ENCODE results near the gene NBEA. TPM values are rescaled to one million over a fixed set of nuclear protein-coding genes. Genes with fewer than 3 reads are reported as not detected.

The NBEA gene
- total RNA-seq, 2 experiments from 2014 or later = 3.5 to 3.8 TPM

- Mint-ChIP-seq H3K4me3 (no peak overlapping the region), H3K9me3 (peaks cover 3% of the 10 kb centered on the region), H3K4me1 (ENCODE audit: low read depth) (no peaks in the 10 kb centered on the region), H3K27me3 (no peaks in the 10 kb centered on the region), H3K36me3 (ENCODE audit: low read depth) (peaks cover 14% of the 10 kb centered on the region), H3K27ac (no peak overlapping the region)
- Histone ChIP-seq H3K9me3 (ENCODE audit: control insufficient read depth in 1 of 2, insufficient read depth in 1 of 2, low read length in 2 of 2) (peaks cover 0 to 3% of the 10 kb centered on the region in 2 experiments), H3K27ac (ENCODE audit: low read depth in 1 of 2, low read length in 2 of 2) (no peak overlapping the region), H3K4me1 (ENCODE audit: insufficient read depth, low read length) (no peaks in the 10 kb centered on the region), H3K27me3 (ENCODE audit: control insufficient read depth in 1 of 2, insufficient read depth in 2 of 2, low read length in 2 of 2) (no peaks in the 10 kb centered on the region), H3K4me3 (ENCODE audit: low read length) (no peak overlapping the region), H3K36me3 (ENCODE audit: insufficient read depth, low read length) (no peaks in the 10 kb centered on the region)
- DNase-seq = no peak
- ChIA-PET CTCF (no interaction called here), POLR2A (no interaction called here)
- no peak for ATAC-seq (ENCODE audit: poor library complexity)
- intact Hi-C loops (cut with DNase I, micrococcal nuclease) = no loop called here
- no peak for TF ChIP-seq CTCF (IDR thresholded peaks at IDR 0.05)
Observed at GRCh38 chr13:35238274-35238673, 296.2 kb downstream of the NBEA start.

DNA sequence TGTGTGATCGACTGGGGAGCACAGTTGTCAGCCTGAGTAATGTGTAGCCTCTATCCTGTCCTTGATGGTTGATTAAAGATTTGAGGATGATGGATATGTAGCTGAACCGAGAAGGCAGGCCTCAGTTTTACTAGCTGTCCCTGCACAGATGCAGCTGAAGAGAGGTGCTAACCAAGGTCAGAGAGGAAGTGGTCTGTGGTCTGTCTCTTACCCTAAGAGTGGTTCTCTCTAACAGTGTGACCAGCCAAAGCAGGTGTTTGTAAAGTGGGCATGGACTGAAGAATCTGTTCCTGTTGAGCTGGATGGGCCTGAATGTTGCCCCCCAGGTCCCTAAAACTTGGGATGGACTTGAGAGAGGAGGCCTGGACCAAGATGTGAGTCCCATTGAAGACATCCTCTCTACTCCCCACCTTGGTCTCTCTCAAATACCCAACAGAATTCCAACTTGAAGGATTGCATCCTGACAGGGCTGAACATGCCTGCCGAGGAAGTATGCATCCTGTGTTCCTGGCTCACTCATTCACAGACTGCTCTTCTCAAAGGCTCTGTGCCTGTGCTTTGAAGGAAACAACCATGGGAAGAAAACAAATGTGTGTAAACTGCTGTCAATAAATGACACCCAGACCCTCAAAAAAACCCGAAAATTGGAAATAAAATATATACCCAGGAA lies 310.6 kb downstream of the NBEA start:
- no peaks in the 10 kb centered on the region for H3K36me3 ChIP-seq (ENCODE audit: insufficient read depth, low read length)
- ChIA-PET POLR2A (no interaction called here), CTCF (no interaction called here)
- TF ChIP-seq CTCF (IDR thresholded peaks at IDR 0.05) = no peak
- H3K4me1 ChIP-seq (ENCODE audit: insufficient read depth, low read length) = no peaks in the 10 kb centered on the region
- Mint-ChIP-seq H3K4me1 (ENCODE audit: low read depth) (no peaks in the 10 kb centered on the region), H3K4me3 (no peak overlapping the region), H3K27me3 (no peaks in the 10 kb centered on the region), H3K36me3 (ENCODE audit: low read depth) (peaks cover 53% of the 10 kb centered on the region), H3K27ac (no peak overlapping the region), H3K9me3 (peaks cover 2% of the 10 kb centered on the region)
- no peak for ATAC-seq (ENCODE audit: poor library complexity)
- H3K27ac ChIP-seq (ENCODE audit: low read depth in 1 of 2, low read length in 2 of 2) = no peak overlapping the region
- no peak overlapping the region for H3K4me3 ChIP-seq (ENCODE audit: low read length)
- intact Hi-C loops (cut with DNase I, micrococcal nuclease) = no loop called here
- peaks cover 0 to 21% of the 10 kb centered on the region in 2 experiments for H3K9me3 ChIP-seq (ENCODE audit: control insufficient read depth in 1 of 2, insufficient read depth in 1 of 2, low read length in 2 of 2)
- no peak for DNase-seq
- no peaks in the 10 kb centered on the region for H3K27me3 ChIP-seq (ENCODE audit: control insufficient read depth in 1 of 2, insufficient read depth in 2 of 2, low read length in 2 of 2)

GRCh38 chr13:35255241-35255640 lies 313.2 kb downstream of the NBEA start:
- CTCF ChIA-PET = no interaction called here
- Mint-ChIP-seq H3K36me3 (ENCODE audit: low read depth) (peaks cover 29% of the 10 kb centered on the region), H3K4me1 (ENCODE audit: low read depth) (no peaks in the 10 kb centered on the region), H3K27ac (no peak overlapping the region), H3K27me3 (no peaks in the 10 kb centered on the region), H3K4me3 (no peak overlapping the region), H3K9me3 (no peaks in the 10 kb centered on the region)
- no peaks in the 10 kb centered on the region for H3K36me3 ChIP-seq (ENCODE audit: insufficient read depth, low read length)
- H3K27me3 ChIP-seq (ENCODE audit: control insufficient read depth in 1 of 2, insufficient read depth in 2 of 2, low read length in 2 of 2) = no peaks in the 10 kb centered on the region
- TF ChIP-seq CTCF (IDR thresholded peaks at IDR 0.05) = no peak
- no peaks in the 10 kb centered on the region for H3K4me1 ChIP-seq (ENCODE audit: insufficient read depth, low read length)
- no peak overlapping the region for H3K4me3 ChIP-seq (ENCODE audit: low read length)
- peaks cover 0 to 18% of the 10 kb centered on the region in 2 experiments for H3K9me3 ChIP-seq (ENCODE audit: control insufficient read depth in 1 of 2, insufficient read depth in 1 of 2, low read length in 2 of 2)
- DNase-seq = no peak
- no peak overlapping the region for H3K27ac ChIP-seq (ENCODE audit: low read depth in 1 of 2, low read length in 2 of 2)
- POLR2A ChIA-PET = no interaction called here
- intact Hi-C loops (cut with DNase I, micrococcal nuclease) = no loop called here
- no peak for ATAC-seq (ENCODE audit: poor library complexity)

Data from CD4-positive, alpha-beta T cell (primary cell).